ENCODE measurements around the gene ZNF609. TPM values are rescaled to one million over a fixed set of nuclear protein-coding genes. Genes with fewer than 3 reads are reported as not detected.

Gene ZNF609
- total RNA-seq, 1 experiment from 2014 or later = 9.9 TPM

GRCh38 chr15:64462492-64462891, 2.1 kb downstream of the ZNF609 start:
- Histone ChIP-seq H3K4me3 (ENCODE audit: low read length) (peak overlapping the region; percentile 68; the same call in 1 of the 2 replicates), H3K9ac (ENCODE audit: low read length) (no peak overlapping the region), H3K4me2 (ENCODE audit: low read length) (peak overlapping the region; percentile 78; the same call in 1 of the 2 replicates), H4K20me1 (ENCODE audit: low read length) (peaks cover 10% of the 10 kb centered on the region; the same call in 1 of the 2 replicates), H3K27ac (ENCODE audit: low read length) (no peak overlapping the region), H3K9me2 (replicated peaks; ENCODE audit: low read length) (no peaks in the 10 kb centered on the region), H3K4me1 (ENCODE audit: insufficient read depth, low read length) (peaks cover 24% of the 10 kb centered on the region), H3K27me3 (ENCODE audit: low read length) (no peaks in the 10 kb centered on the region), H3K9me3 (ENCODE audit: low read length) (no peaks in the 10 kb centered on the region), H3K79me2 (ENCODE audit: low read length) (peaks cover 56% of the 10 kb centered on the region), H3K36me3 (ENCODE audit: low read depth, low read length) (no peaks in the 10 kb centered on the region), H2AFZ (ENCODE audit: low read length) (no peak overlapping the region), H3F3A (ENCODE audit: low read length, unreplicated experiment) (no peaks in the 10 kb centered on the region)
- TF ChIP-seq CTCF (conservative IDR thresholded peaks at IDR 0.05; ENCODE audit: low read depth, low read length) = no peak
- no peak for TF ChIP-seq EZH2phosphoT487 (IDR thresholded peaks at IDR 0.05; ENCODE audit: borderline replicate concordance, low read length)
- no peak for TF ChIP-seq EZH2 (IDR thresholded peaks at IDR 0.05; ENCODE audit: low read length, unreplicated experiment)
- intact Hi-C loops (cut with micrococcal nuclease) = no loop called here
- no peak for ATAC-seq
- POLR2A ChIA-PET (ENCODE audit: unreplicated experiment) = no interaction called here
- DNase-seq = no peak
- CTCF ChIA-PET = no interaction called here
- no TSS peak for BruUV-seq (replicated peaks)

GRCh38 chr15:64464276-64465005, 4.1 kb downstream of the ZNF609 start:
- H3F3A ChIP-seq (ENCODE audit: low read length, unreplicated experiment) = no peaks in the 10 kb centered on the region
- peaks cover 62% of the 10 kb centered on the region for H3K79me2 ChIP-seq (ENCODE audit: low read length)
- intact Hi-C loops (cut with micrococcal nuclease) = no loop called here
- ChIA-PET POLR2A (ENCODE audit: unreplicated experiment) (no interaction called here), CTCF (no interaction called here)
- no peak overlapping the region for H3K27ac ChIP-seq (ENCODE audit: low read length)
- no peak for ATAC-seq
- no peak overlapping the region for H2AFZ ChIP-seq (ENCODE audit: low read length)
- H3K4me3 ChIP-seq (ENCODE audit: low read length) = no peak overlapping the region
- H3K36me3 ChIP-seq (ENCODE audit: low read depth, low read length) = no peaks in the 10 kb centered on the region
- H3K9me2 ChIP-seq (replicated peaks; ENCODE audit: low read length) = no peaks in the 10 kb centered on the region
- BruUV-seq (replicated peaks) = no TSS peak
- no peak for DNase-seq
- no peaks in the 10 kb centered on the region for H3K27me3 ChIP-seq (ENCODE audit: low read length)
- H3K4me2 ChIP-seq (ENCODE audit: low read length) = no peak overlapping the region
- peaks cover 10% of the 10 kb centered on the region; the same call in 1 of the 2 replicates for H4K20me1 ChIP-seq (ENCODE audit: low read length)
- no peaks in the 10 kb centered on the region for H3K9me3 ChIP-seq (ENCODE audit: low read length)
- no peak overlapping the region for H3K9ac ChIP-seq (ENCODE audit: low read length)
- H3K4me1 ChIP-seq (ENCODE audit: insufficient read depth, low read length) = peaks cover 23% of the 10 kb centered on the region
- TF ChIP-seq EZH2 (IDR thresholded peaks at IDR 0.05; ENCODE audit: low read length, unreplicated experiment) (no peak), EZH2phosphoT487 (IDR thresholded peaks at IDR 0.05; ENCODE audit: borderline replicate concordance, low read length) (no peak), CTCF (conservative IDR thresholded peaks at IDR 0.05; ENCODE audit: low read depth, low read length) (no peak)
